ENCODE results near the gene SCUBE3.

SCUBE3 gene

DNA sequence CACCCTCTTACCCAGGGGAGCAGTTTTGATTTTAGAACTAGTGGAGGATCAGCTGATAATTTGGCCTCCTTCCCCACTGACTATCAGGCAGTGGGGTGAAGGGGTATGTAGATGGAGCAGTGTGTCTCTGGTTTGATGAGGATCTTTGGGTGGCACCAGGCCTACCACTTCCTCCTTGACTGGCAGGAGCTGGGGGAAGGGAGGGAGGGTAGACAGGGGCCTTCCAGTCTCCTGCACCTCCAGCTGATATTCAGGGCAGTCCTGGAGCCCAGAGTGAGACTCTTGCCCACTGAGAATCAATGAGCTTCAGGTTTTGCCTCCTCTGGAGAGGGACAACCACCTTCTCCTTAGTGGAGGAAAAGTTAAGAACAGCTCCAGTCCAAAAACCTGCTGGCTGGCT is 87.1 kb downstream of the SCUBE3 start:
- DNase-seq (ENCODE audit: low read depth, low spot score) = no peak

Data from activated naive CD8-positive, alpha-beta T cell treated with anti-CD3 and anti-CD28 coated beads, Interleukin-2, amount 50 U/mL, for 16 hours (primary cell).